ENCODE data around the gene TREX2.

GRCh38 chrX:153435845-153436244, 10.0 kb downstream of the TREX2 start:
- no peak for TF ChIP-seq POLR2A (IDR thresholded peaks at IDR 0.05)
- TF ChIP-seq, protein P1, sequence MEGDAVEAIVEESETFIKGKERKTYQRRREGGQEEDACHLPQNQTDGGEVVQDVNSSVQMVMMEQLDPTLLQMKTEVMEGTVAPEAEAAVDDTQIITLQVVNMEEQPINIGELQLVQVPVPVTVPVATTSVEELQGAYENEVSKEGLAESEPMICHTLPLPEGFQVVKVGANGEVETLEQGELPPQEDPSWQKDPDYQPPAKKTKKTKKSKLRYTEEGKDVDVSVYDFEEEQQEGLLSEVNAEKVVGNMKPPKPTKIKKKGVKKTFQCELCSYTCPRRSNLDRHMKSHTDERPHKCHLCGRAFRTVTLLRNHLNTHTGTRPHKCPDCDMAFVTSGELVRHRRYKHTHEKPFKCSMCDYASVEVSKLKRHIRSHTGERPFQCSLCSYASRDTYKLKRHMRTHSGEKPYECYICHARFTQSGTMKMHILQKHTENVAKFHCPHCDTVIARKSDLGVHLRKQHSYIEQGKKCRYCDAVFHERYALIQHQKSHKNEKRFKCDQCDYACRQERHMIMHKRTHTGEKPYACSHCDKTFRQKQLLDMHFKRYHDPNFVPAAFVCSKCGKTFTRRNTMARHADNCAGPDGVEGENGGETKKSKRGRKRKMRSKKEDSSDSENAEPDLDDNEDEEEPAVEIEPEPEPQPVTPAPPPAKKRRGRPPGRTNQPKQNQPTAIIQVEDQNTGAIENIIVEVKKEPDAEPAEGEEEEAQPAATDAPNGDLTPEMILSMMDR (IDR thresholded peaks at IDR 0.05): no peak

All from Peyer's patch (tissue), 4 donors.